CD14-positive monocyte (primary cell): ENCODE results near the gene F2R. TPM values are rescaled to one million over a fixed set of nuclear protein-coding genes. Genes with fewer than 3 reads are reported as not detected.

Experiments used
- DNase-seq, 3 donors: peaks; one replicate each; pipeline ENCODE4 v3.0.0-alpha.2; 2011 to 2022
- H2AFZ ChIP-seq: 2 replicates; pipeline ENCODE4 v1.6.0; 2012; ENCODE audit warnings: mild to moderate bottlenecking, low read depth, low read length, inconsistent platforms; ENCODE audit not compliant: insufficient read depth, poor library complexity, severe bottlenecking
- H3K27ac ChIP-seq, 2 donors: 1 replicate in 1 of 2; 2 replicates in 1 of 2; pipeline ENCODE4 v1.5.1; 2012 to 2013; ENCODE audit warnings: low read length in 2 of 2, control low read depth in 1 of 2, inconsistent platforms in 1 of 2, low read depth in 1 of 2, mild to moderate bottlenecking in 1 of 2
- H3K27me3 ChIP-seq, 2 donors: one replicate each; pipeline versions ENCODE4 v1.6.0 to v1.6.1; 2011 to 2013; ENCODE audit warnings: low read length in 2 of 2; ENCODE audit not compliant: control insufficient read depth in 2 of 2, insufficient read depth in 2 of 2
- H3K36me3 ChIP-seq, 2 donors: replicated peaks in 1 of 2; 1 replicate in 1 of 2; 2 replicates in 1 of 2; pipeline versions ENCODE4 v1.5.1 to v1.6.1; 2012 to 2013; ENCODE audit warnings: low read length in 2 of 2, control low read depth in 1 of 2, inconsistent platforms in 1 of 2, mild to moderate bottlenecking in 1 of 2; ENCODE audit not compliant: insufficient read depth in 2 of 2, control insufficient read depth in 1 of 2
- H3K4me1 ChIP-seq, 2 donors: 1 replicate in 1 of 2; 2 replicates in 1 of 2; pipeline versions ENCODE4 v1.5.1 to v1.6.1; 2012 to 2013; ENCODE audit warnings: low read length in 2 of 2, control low read depth in 1 of 2, inconsistent platforms in 1 of 2, mild to moderate bottlenecking in 1 of 2, moderate library complexity in 1 of 2; ENCODE audit not compliant: insufficient read depth in 2 of 2, control insufficient read depth in 1 of 2
- H3K4me2 ChIP-seq: replicated peaks from 2 replicates; pipeline ENCODE3; 2012; ENCODE audit warnings: low read length, moderate library complexity, mild to moderate bottlenecking; ENCODE audit not compliant: poor library complexity, severe bottlenecking; ENCODE audit errors: extremely low read depth
- H3K4me3 ChIP-seq, 3 experiments: fragments of 200-600 bp in 1 of 3; sonication (generic) in 1 of 3; replicated peaks in 1 of 3; 1 replicate in 2 of 3; 2 replicates in 1 of 3; pipeline ENCODE4 v1.5.1; 2011 to 2013; ENCODE audit warnings: low read length in 3 of 3, mild to moderate bottlenecking in 3 of 3, control low read depth in 2 of 3, low read depth in 2 of 3, inconsistent platforms in 1 of 3, moderate library complexity in 1 of 3
- H3K79me2 ChIP-seq: 2 replicates; pipeline ENCODE4 v1.6.0; 2012; ENCODE audit warnings: mild to moderate bottlenecking, control low read depth, inconsistent platforms, low read length, moderate library complexity; ENCODE audit not compliant: insufficient read depth
- H3K9ac ChIP-seq: 2 replicates; pipeline ENCODE4 v1.6.0; 2017; ENCODE audit warnings: low read length, mild to moderate bottlenecking; ENCODE audit not compliant: insufficient read depth, poor library complexity, severe bottlenecking
- H3K9me3 ChIP-seq, 2 donors: replicated peaks in 1 of 2; 1 replicate in 1 of 2; 2 replicates in 1 of 2; pipeline versions ENCODE4 v1.5.1 to v1.6.1; 2012 to 2013; ENCODE audit warnings: low read length in 2 of 2, control low read depth in 1 of 2; ENCODE audit not compliant: control insufficient read depth in 1 of 2, insufficient read depth in 1 of 2
- H4K20me1 ChIP-seq: 2 replicates; pipeline ENCODE4 v1.6.0; 2012; ENCODE audit warnings: mild to moderate bottlenecking, low read length, control low read depth, moderate library complexity; ENCODE audit not compliant: insufficient read depth
- H3K27ac Mint-ChIP-seq, 7 donors: one replicate each; pipeline ENCODE4 v1.8.0; 2020; ENCODE audit warnings: mild to moderate bottlenecking in 7 of 7, mixed read lengths in 7 of 7, moderate library complexity in 6 of 7, inconsistent platforms in 2 of 7
- H3K27me3 Mint-ChIP-seq, 3 donors: one replicate each; pipeline ENCODE4 v1.8.0; 2021 to 2022; ENCODE audit warnings: low read depth in 3 of 3, mild to moderate bottlenecking in 3 of 3, mixed read lengths in 3 of 3, moderate library complexity in 3 of 3, inconsistent platforms in 1 of 3
- H3K36me3 Mint-ChIP-seq, 2 donors: one replicate each; pipeline ENCODE4 v1.8.0; 2020; ENCODE audit warnings: mixed read lengths in 2 of 2, inconsistent platforms in 1 of 2, mild to moderate bottlenecking in 1 of 2
- H3K4me1 Mint-ChIP-seq: one replicate; pipeline ENCODE4 v1.8.0; 2020; ENCODE audit warnings: mild to moderate bottlenecking, mixed read lengths
- H3K4me3 Mint-ChIP-seq, 2 donors: one replicate each; pipeline ENCODE4 v1.8.0; 2020; ENCODE audit warnings: mild to moderate bottlenecking in 2 of 2, mixed read lengths in 2 of 2, moderate library complexity in 1 of 2
- H3K9me3 Mint-ChIP-seq, 7 donors: one replicate each; pipeline ENCODE4 v1.8.0; 2020 to 2022; ENCODE audit warnings: mixed read lengths in 7 of 7, mild to moderate bottlenecking in 6 of 7, moderate library complexity in 6 of 7, inconsistent platforms in 2 of 7
- CTCF ChIP-seq: fragments of 200-600 bp; IDR thresholded peaks from one replicate; pipeline ENCODE4 v1.8.0; 2022; ENCODE audit warnings: antibody characterized with exemption, mild to moderate bottlenecking
- WGBS: methylation state at CpG from one replicate; pipeline ENCODE4 v1.1.5; 2013; ENCODE audit warnings: missing lambda C conversion rate; ENCODE audit not compliant: insufficient coverage; 5-methylcytosine and 5-hydroxymethylcytosine counted together
- intact Hi-C, 2 donors: fragments of 100-400 bp; cut with micrococcal nuclease; formaldehyde crosslinking; loops; one replicate each; pipeline versions ENCODE4 v1.15.0 to v1.15.1; 2023
- polyA plus RNA-seq, 3 donors: library from polyadenylated mRNA; depleted of rRNA in 1 of 3; unstranded in 2 of 3; stranded (reverse) in 1 of 3; fragments of 300-500 nt in 2 of 3; fragments of >200 nt in 1 of 3; fragmentation: Illumina TruSeq in 2 of 3; gene quantifications; 1 replicate in 2 of 3; 2 replicates in 1 of 3; pipeline ENCODE4 v1.2.3, GENCODE V29; 2012 to 2021

Gene F2R
- polyA plus RNA-seq, 3 donors, result 0.09 to 0.33 (median 0.22) TPM

- peaks cover 0 to 2% of the 10 kb centered on the region in 2 donors for H3K36me3 Mint-ChIP-seq
- H3K9ac ChIP-seq, result no peak overlapping the region
- H3K79me2 ChIP-seq, result no peaks in the 10 kb centered on the region
- no peaks in the 10 kb centered on the region for H4K20me1 ChIP-seq
- no peaks in the 10 kb centered on the region for H3K4me1 Mint-ChIP-seq
- H3K27me3 ChIP-seq, result no peaks in the 10 kb centered on the region
- no CpG with 5 or more reads among the region's 5 CpGs for WGBS
- H3K27ac ChIP-seq, result no peak overlapping the region
- H3K27ac Mint-ChIP-seq, result no peak overlapping the region
- no peaks in the 10 kb centered on the region for H3K4me1 ChIP-seq
- no peak overlapping the region for H3K4me3 Mint-ChIP-seq
- intact Hi-C loops, result no loop called here
- no peak overlapping the region for H3K4me2 ChIP-seq
- peaks cover 0 to 1% (median 0%) of the 10 kb centered on the region in 3 donors for H3K27me3 Mint-ChIP-seq
- H2AFZ ChIP-seq, result no peak overlapping the region
- H3K36me3 ChIP-seq, result no peaks in the 10 kb centered on the region
- DNase-seq, result no peak
- H3K9me3 Mint-ChIP-seq, result peaks cover 15 to 34% (median 22%) of the 10 kb centered on the region in 7 donors
- H3K4me3 ChIP-seq, result no peak overlapping the region
- no peak for TF ChIP-seq CTCF
- H3K9me3 ChIP-seq, result peaks cover 18 to 20% of the 10 kb centered on the region in 2 donors
Measured at GRCh38 chr5:76729373-76730290, 13.7 kb downstream of the F2R start.

GRCh38 chr5:76732405-76733048, 16.6 kb downstream of the F2R start:
- intact Hi-C loops, result no loop called here
- H2AFZ ChIP-seq, result no peak overlapping the region
- WGBS, result 96% methylated on average over 15 of the region's 15 CpGs
- H3K4me2 ChIP-seq, result no peak overlapping the region
- H3K79me2 ChIP-seq, result no peaks in the 10 kb centered on the region
- H3K27me3 ChIP-seq, result no peaks in the 10 kb centered on the region
- DNase-seq, result no peak
- H3K36me3 ChIP-seq, result no peaks in the 10 kb centered on the region
- no peak overlapping the region for H3K4me3 ChIP-seq
- H4K20me1 ChIP-seq, result no peaks in the 10 kb centered on the region
- no peak overlapping the region for H3K4me3 Mint-ChIP-seq
- peaks cover 15 to 31% (median 22%) of the 10 kb centered on the region in 7 donors for H3K9me3 Mint-ChIP-seq
- no peak for TF ChIP-seq CTCF
- peaks cover 18 to 20% of the 10 kb centered on the region in 2 donors for H3K9me3 ChIP-seq
- H3K27ac Mint-ChIP-seq, result no peak overlapping the region
- H3K4me1 ChIP-seq, result no peaks in the 10 kb centered on the region
- peaks cover 0 to 2% of the 10 kb centered on the region in 2 donors for H3K36me3 Mint-ChIP-seq
- peaks cover 4% of the 10 kb centered on the region for H3K4me1 Mint-ChIP-seq
- H3K27me3 Mint-ChIP-seq, result peaks cover 0 to under 1% (median 0%) of the 10 kb centered on the region in 3 donors
- no peak overlapping the region for H3K27ac ChIP-seq
- H3K9ac ChIP-seq, result no peak overlapping the region
